COLO668 (cell line): ENCODE measurements around the gene BMP4.

Source experiments
- DNase-seq: peaks from one replicate; lab custom pipeline; 2025; ENCODE audit not compliant: unreplicated experiment; lab: John Stamatoyannopoulos, UW

The BMP4 gene

GRCh38 chr14:53964249-53964648, 7.6 kb upstream of the BMP4 start:
- no peak for DNase-seq

DNA sequence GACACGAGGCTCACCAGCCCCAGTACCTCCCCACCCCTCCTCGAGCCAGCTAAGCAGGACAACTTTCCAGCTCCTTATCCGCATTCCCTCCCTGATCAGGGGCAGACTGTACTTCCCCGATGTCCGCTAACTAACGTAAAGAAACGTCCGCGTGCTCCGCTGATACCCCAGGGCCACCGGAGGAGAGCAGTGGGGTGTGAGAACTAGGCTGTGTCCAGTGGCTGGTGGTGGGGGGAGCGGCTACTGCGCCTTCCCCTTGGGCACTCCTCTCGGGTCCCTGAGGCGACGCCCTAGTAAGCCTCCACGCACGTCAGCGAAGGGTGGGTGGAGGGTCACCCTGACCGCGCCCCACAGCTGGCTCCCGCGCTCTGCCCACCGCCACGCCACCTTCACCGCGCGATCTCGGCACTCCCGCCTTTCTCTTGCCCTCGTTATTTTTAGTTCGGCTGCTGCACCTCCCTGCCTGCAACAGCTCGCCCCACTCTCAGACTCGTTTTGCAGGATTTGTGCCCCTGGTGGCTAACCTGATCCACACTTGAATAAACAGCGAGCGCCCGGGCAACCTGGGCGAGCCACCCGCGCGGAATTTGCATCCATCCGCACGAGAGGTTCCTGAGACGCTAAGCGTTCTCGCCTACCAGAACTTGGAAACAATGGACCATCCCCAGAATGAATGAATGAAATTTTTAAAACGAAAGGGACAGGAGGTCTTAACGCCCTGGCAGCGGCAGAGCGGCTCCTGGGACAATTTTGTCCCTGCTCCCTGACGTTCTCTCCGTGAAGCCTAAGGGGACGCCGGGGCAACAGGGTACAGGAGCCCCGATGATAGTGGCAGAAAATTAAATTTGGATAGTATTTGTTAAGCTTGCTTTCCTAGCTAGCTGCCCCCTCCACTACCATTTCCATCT, 6.9 kb upstream of the BMP4 start:
- peak; percentile 18 for DNase-seq

GRCh38 chr14:53962953-53963319, 6.3 kb upstream of the BMP4 start:
- no peak for DNase-seq

DNA sequence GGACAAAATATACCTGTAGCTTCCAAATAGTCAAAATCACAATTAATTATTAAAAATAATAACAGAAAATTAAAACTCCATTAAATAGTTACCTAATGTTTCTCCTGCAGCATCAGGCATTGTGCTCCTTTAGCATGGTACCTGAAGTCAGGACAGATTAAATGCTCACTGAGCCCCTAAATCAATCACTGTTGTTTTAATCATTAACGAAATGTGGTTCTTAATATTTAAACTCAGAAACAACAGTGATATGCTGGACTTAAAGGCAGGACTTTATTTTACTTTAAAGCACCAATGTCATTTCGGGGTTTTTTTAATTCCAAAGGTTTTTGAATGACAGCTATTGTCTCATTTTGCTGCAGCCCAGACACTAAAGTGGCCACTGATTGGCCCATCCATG, 2.0 kb upstream of the BMP4 start:
- no peak for DNase-seq

DNA sequence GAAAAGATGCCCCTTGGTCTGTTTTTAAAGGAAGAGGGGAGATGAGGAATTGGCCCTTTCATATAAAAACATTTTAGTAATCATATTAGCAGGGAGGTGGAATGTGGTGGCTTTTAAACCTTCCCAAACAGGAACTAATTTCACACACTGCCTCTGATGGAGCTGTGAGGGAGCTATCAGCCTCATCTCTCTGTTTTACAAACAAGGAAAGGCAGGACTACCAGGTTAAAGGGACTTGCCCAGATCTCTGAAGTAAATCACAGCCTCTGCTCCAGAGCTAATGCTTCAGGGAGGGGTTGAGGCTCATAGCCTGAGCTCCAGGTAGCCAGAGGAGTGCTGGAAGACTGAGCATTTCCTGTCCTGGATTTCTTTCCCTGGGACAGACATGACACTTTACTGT, 1.1 kb upstream of the BMP4 start:
- no peak for DNase-seq

GRCh38 chr14:53955671-53956426, 776 bp downstream of the BMP4 start:
- DNase-seq, result peak; percentile 73

GRCh38 chr14:53955229-53955556, 1.4 kb downstream of the BMP4 start:
- DNase-seq, result no peak

- DNase-seq, result peak; percentile 74
These were observed 1.9 kb downstream of the BMP4 start for GRCh38 chr14:53954551-53955228.

GRCh38 chr14:53953828-53954550, 2.6 kb downstream of the BMP4 start:
- DNase-seq, result peak; percentile 73

DNA sequence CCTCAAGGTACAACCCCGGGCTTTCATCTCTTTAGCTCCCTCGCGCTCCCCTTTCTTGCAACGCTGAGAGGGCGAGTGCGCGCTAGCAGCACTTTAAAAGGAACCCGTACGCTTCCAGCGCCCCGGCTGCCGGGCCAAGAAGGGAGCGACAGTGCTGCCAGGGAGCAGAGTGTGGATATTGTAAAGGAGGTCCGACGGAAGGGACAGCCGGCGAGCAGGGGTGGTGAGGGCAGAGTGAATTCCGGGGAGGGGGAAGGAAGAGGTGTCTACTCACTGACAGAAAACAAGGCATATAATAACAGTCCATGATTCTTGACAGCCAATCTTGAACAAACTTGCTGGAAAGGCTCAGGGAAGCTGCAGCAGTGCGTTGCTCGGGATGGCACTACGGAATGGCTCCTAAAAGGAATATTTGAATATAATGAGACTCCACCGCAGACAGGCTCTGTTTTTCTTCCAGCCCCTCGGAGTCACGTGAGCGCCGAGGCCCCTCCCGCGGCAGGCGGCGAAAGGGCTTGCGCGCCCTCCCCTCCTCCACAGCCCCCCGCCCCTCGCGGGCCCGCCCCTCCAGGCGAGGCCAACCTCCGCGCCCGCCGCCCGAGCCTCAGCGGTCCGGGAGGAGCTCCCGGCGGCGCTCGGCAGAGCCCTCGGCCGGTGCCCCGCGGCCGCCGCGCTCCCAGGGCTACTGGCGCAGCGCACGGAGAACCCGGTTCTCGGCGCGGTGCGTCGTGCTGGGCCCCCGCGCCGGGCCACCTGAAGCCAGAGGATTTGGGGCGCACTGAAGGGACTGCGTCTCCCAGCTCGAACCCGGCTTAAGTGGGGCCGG, 3.4 kb downstream of the BMP4 start:
- peak; percentile 81 for DNase-seq

GRCh38 chr14:53952533-53952932, 4.1 kb downstream of the BMP4 start:
- DNase-seq, result no peak

DNA sequence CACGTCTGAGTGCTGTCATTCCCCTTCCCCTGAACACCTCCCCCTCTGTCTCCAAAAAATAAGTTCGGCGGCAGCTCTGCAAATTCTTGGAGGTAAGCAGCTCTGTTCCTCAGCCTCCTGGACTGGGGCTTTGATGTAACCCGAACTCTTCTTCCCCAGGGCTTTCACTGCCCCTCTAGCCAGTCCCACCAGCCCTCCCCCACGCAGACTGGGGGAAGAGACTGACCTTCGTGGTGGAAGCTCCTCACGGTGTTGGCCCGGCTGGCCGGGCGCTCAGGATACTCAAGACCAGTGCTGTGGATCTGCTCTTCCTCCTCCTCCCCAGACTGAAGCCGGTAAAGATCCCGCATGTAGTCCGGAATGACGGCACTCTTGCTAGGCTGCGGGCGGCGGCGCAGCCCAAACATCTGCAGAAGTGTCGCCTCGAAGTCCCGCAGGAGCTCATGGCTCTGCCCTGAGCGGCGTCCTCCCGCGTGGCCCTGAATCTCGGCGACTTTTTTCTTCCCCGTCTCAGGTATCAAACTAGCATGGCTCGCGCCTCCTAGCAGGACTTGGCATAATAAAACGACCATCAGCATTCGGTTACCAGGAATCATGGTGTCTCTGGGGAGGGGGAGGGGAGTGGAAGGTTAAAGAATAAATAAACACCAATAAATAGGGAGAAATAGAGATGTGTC, 4.9 kb downstream of the BMP4 start:
- DNase-seq, result no peak

DNA sequence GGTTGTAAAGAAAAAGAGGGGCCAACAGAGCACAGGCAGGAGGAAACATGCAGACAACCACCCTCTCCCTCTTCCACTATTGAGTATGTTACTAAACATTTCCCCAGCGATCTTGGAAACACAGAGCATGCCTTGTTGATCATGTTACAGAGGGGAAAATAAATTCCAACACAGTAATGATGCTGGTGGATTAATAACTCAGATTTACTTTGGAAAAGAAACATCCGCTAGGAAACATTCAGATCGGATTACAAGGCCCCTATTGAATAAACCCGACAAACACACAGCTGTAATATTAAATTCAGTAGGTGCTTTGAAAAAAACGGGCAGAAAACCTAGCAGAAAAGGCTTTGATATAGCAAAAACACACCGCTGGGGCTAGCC, 5.4 kb downstream of the BMP4 start:
- no peak for DNase-seq

DNA sequence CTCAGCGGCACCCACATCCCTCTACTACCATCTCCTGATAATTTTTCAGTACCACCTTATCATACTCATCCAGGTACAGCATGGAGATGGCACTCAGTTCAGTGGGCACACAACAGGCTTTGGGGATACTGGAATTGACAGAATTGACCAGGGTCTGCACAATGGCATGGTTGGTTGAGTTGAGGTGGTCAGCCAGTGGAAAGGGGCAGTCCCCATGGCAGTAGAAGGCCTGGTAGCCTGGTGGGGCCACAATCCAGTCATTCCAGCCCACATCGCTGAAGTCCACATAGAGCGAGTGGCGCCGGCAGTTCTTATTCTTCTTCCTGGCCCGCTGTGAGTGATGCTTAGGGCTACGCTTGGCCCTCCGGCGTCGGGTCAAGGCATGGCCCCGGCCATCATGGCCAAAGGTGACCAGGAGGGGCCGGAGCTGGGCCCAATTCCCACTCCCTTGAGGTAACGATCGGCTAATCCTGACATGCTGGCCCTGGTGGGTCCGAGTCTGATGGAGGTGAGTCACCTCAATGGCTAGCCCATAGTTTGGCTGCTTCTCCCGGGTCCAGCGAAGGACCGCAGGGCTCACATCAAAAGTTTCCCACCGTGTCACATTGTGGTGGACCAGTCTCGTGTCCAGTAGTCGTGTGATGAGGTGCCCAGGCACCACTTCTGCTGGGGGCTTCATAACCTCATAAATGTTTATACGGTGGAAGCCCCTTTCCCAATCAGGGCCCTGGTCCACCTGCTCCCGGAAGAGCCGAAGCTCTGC, 6.4 kb downstream of the BMP4 start:
- DNase-seq, result no peak

GRCh38 chr14:53949201-53949600, 7.4 kb downstream of the BMP4 start:
- DNase-seq, result no peak

GRCh38 chr14:53948205-53948884, 8.3 kb downstream of the BMP4 start:
- DNase-seq, result no peak

GRCh38 chr14:53947452-53948204, 9.0 kb downstream of the BMP4 start:
- no peak for DNase-seq

DNA sequence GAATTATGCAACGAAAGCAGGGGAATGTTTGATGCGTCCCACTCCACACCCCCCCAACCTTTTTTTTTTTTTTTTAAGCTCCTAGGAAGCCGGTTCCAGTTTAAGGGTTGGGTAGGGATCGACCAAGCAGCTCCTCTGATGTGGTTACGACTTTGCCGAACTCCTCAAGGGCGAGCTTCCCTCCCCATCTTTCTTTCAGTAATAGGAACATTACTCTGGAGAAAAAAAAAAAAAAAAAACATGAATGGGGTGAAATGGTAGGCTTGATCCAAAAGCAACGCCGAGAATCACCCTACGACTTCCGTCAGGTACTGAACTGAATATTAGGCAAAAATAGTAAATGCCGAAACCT, 9.6 kb downstream of the BMP4 start:
- DNase-seq, result no peak
